Tibial nerve (tissue), 4 donors: ENCODE measurements around the gene CNPY3. TPM values are rescaled to one million over a fixed set of nuclear protein-coding genes. Genes with fewer than 3 reads are reported as not detected.

ENCODE experiments used
- DNase-seq, 2 donors: peaks; one replicate each; pipeline ENCODE4 v3.0.0-alpha.2; 2019; ENCODE audit warnings: low spot score in 2 of 2
- H3K27ac ChIP-seq, 4 donors: fragments of 200-600 bp; sonication (generic) in 3 of 4; one replicate each; pipeline ENCODE4 v1.5.1; 2017 to 2019; ENCODE audit warnings: mild to moderate bottlenecking in 1 of 4
- H3K27me3 ChIP-seq, 2 donors: fragments of 200-600 bp; sonication (generic) in 1 of 2; one replicate each; pipeline versions ENCODE4 v1.5.1 to v1.6.0; 2017 to 2019
- H3K36me3 ChIP-seq, 3 donors: fragments of 200-600 bp; sonication (generic); one replicate each; pipeline ENCODE4 v1.5.1; 2018 to 2019
- H3K4me1 ChIP-seq, 4 donors: fragments of 200-600 bp; sonication (generic) in 3 of 4; one replicate each; pipeline ENCODE4 v1.5.1; 2017 to 2019
- H3K4me3 ChIP-seq, 4 donors: fragments of 200-600 bp; sonication (generic) in 3 of 4; one replicate each; pipeline ENCODE4 v1.5.1; 2017 to 2019; ENCODE audit warnings: mild to moderate bottlenecking in 1 of 4, moderate library complexity in 1 of 4
- H3K9me3 ChIP-seq, 4 donors: fragments of 200-600 bp; sonication (generic) in 3 of 4; one replicate each; pipeline ENCODE4 v1.5.1; 2017 to 2019
- EP300 ChIP-seq, 2 donors: sonication (generic); formaldehyde crosslinking; IDR thresholded peaks; one replicate each; pipeline ENCODE4 v1.6.1; 2017; ENCODE audit warnings: antibody characterized with exemption in 2 of 2, mild to moderate bottlenecking in 1 of 2
- POLR2A ChIP-seq, 2 donors: fragments of 450-650 bp; IDR thresholded peaks; one replicate each; pipeline ENCODE4 v1.6.1; 2017; ENCODE audit warnings: antibody characterized with exemption in 2 of 2, mild to moderate bottlenecking in 2 of 2, moderate library complexity in 2 of 2
- WGBS, 2 donors: methylation state at CpG; one replicate each; pipeline ENCODE4 v1.1.5; 2018; 5-methylcytosine and 5-hydroxymethylcytosine counted together
- total RNA-seq, 4 donors: library from RNA; depleted of rRNA; stranded (reverse); fragments of >200 nt; gene quantifications; one replicate each; pipeline ENCODE4 v1.1.0, GENCODE V29; 2016
- TF ChIP-seq, protein P1 (sequence below), 5 experiments: fragments of 200-600 bp in 3 of 5; fragments of 450-650 bp in 2 of 5; sonication (generic) in 3 of 5; IDR thresholded peaks; one replicate each; pipeline ENCODE4 v1.5.1; 2016 to 2019; ENCODE audit warnings: antibody characterized with exemption in 5 of 5, mild to moderate bottlenecking in 3 of 5, moderate library complexity in 2 of 5

The CNPY3 gene
- total RNA-seq, 4 donors from 2014 or later: 42.6 to 50.3 (median 47.1) TPM

DNA sequence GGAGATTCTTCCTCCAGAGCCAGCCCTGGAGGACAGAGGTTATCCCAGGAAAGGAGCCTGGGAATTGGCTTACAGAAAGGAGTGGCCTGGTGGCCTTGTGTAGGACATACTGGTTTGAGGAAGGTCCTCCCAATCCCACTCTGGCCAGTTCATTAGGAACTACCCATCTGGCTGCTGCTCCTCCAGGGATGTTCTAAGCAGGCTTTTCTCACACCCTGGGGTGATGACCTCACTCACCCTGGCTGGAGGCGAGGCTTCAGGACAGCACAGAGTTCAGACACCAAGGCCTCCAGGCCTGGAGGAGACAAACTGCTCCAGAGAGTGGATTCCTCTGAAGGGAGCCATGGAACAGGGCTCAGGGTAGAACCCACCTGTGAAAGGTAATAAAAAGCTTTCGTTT is 40.2 kb downstream of the CNPY3 start:
- Histone ChIP-seq H3K27me3 (no peaks in the 10 kb centered on the region), H3K36me3 (peaks cover 0 to 67% (median 7%) of the 10 kb centered on the region in 3 donors), H3K27ac (no peak overlapping the region), H3K4me1 (no peaks in the 10 kb centered on the region), H3K4me3 (no peak overlapping the region), H3K9me3 (no peaks in the 10 kb centered on the region)
- 86 to 88% methylated on average over 2 of the region's 2 CpGs for WGBS, 2 donors
- TF ChIP-seq, protein P1, sequence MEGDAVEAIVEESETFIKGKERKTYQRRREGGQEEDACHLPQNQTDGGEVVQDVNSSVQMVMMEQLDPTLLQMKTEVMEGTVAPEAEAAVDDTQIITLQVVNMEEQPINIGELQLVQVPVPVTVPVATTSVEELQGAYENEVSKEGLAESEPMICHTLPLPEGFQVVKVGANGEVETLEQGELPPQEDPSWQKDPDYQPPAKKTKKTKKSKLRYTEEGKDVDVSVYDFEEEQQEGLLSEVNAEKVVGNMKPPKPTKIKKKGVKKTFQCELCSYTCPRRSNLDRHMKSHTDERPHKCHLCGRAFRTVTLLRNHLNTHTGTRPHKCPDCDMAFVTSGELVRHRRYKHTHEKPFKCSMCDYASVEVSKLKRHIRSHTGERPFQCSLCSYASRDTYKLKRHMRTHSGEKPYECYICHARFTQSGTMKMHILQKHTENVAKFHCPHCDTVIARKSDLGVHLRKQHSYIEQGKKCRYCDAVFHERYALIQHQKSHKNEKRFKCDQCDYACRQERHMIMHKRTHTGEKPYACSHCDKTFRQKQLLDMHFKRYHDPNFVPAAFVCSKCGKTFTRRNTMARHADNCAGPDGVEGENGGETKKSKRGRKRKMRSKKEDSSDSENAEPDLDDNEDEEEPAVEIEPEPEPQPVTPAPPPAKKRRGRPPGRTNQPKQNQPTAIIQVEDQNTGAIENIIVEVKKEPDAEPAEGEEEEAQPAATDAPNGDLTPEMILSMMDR (IDR thresholded peaks at IDR 0.05): no peak
- no peak for TF ChIP-seq EP300 (IDR thresholded peaks at IDR 0.05)
- no peak for TF ChIP-seq POLR2A (IDR thresholded peaks at IDR 0.05)
- DNase-seq: no peak

DNA sequence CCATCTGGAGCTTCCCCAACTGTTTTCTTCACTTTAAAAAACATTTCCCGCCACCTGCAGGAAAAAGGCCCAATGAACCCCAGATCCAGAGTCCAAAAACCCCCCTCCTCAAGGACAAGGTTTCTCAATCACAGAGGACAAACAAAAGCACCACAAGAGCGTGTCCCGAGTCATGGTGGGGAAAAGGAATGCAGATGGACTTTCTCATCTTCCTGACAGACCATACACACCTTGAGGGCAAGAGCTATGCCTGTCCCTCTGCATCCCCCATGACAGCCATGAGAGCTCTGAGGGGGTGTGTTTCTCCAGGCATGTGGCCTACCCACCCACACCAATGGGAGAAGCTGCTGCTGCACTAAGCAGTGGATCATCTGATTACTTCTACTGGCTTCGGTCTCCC is 40.7 kb downstream of the CNPY3 start:
- H3K27me3 ChIP-seq: no peaks in the 10 kb centered on the region
- H3K9me3 ChIP-seq: no peaks in the 10 kb centered on the region
- peaks cover 0 to 67% (median 7%) of the 10 kb centered on the region in 3 donors for H3K36me3 ChIP-seq
- no peaks in the 10 kb centered on the region for H3K4me1 ChIP-seq
- no peak overlapping the region for H3K27ac ChIP-seq
- 89 to 95% methylated on average over 4 of the region's 4 CpGs for WGBS, 2 donors
- no peak overlapping the region for H3K4me3 ChIP-seq
- TF ChIP-seq, protein P1 (IDR thresholded peaks at IDR 0.05): no peak
- no peak for TF ChIP-seq EP300 (IDR thresholded peaks at IDR 0.05)
- TF ChIP-seq POLR2A (IDR thresholded peaks at IDR 0.05): no peak
- no peak for DNase-seq

DNA sequence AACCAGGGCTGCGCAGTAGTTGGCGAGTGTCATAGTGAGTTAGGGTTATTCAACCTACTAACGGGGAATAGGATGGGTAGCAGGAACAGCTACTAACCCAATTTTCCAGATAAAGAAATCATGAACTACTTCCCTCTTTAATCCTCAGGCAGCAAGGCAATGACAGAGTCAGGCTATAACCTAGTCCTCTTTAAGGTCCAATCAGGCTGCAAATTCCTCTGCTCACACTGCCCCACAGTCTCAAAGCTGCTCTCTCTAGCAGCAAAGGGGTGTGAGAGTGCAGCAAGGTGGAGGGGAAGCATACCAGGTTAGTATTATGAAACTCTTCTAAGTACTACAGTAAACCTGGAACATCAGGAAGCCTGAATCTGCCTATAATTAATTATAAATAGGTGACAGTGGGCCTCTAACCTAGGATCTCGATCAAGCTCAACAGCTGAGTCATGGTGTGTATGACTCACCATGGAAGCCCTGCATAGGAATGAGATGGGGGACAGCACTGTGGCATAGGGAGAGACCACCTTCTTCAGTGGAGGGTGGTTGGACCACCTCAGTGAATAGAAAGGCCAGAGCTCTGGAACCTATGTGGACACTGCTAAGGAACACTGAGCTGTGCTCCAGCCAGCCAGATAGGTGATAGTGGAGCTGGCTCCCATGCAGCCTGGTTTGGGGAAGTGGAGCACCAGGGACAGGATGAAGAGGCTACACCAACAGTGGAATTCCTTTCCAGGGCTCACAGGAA is 41.8 kb downstream of the CNPY3 start:
- Histone ChIP-seq H3K27ac (no peak overlapping the region), H3K36me3 (peaks cover 0 to 58% (median 4%) of the 10 kb centered on the region in 3 donors), H3K4me1 (no peaks in the 10 kb centered on the region), H3K27me3 (no peaks in the 10 kb centered on the region), H3K9me3 (no peaks in the 10 kb centered on the region), H3K4me3 (no peak overlapping the region)
- DNase-seq: no peak
- no peak for TF ChIP-seq POLR2A (IDR thresholded peaks at IDR 0.05)
- no peak for TF ChIP-seq EP300 (IDR thresholded peaks at IDR 0.05)
- TF ChIP-seq, protein P1 (IDR thresholded peaks at IDR 0.05): no peak
- 82 to 83% methylated on average over 4 of the region's 4 CpGs for WGBS, 2 donors

DNA sequence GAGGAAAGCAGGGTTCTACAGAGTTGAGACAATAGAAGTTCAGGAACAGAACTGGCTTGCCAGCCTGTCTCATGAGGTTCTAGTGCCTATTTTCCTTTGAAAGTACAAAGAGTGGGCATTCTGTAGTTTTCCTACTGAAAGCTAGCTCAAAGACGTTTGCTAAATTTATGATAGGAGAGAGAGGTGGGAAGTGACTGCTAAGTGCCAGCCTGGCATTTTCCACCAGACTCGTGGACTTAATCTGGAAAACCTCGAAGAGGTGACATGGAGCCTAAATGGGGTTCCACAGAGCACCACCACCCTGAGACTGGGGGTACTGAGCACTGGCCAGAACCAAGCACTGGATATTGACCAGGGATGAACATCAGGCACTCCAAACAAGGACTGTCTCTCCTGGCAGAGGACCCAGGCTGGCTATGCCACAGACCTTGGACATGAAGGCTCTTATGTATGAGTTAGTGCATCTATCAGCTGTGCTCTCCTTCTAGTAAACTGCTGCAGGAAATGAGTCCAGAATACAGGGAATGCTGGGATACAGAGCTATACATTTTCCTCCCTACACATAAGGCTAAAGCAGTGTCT is 42.6 kb downstream of the CNPY3 start:
- no peak for DNase-seq
- Histone ChIP-seq H3K4me3 (no peak overlapping the region), H3K4me1 (peaks cover 0 to 3% (median under 1%) of the 10 kb centered on the region in 4 donors), H3K27me3 (no peaks in the 10 kb centered on the region), H3K36me3 (peaks cover 0 to 55% (median 0%) of the 10 kb centered on the region in 3 donors), H3K9me3 (no peaks in the 10 kb centered on the region), H3K27ac (no peak overlapping the region)
- TF ChIP-seq, protein P1 (IDR thresholded peaks at IDR 0.05): no peak
- TF ChIP-seq POLR2A (IDR thresholded peaks at IDR 0.05) (no peak), EP300 (IDR thresholded peaks at IDR 0.05) (no peak)
- WGBS, 2 donors: 78 to 87% methylated on average over 3 of the region's 3 CpGs

GRCh38 chr6:42973926-42974325 is 44.6 kb downstream of the CNPY3 start:
- DNase-seq: no peak
- WGBS, 2 donors: 91 to 93% methylated on average over 3 of the region's 3 CpGs
- peaks cover 0 to 20% (median 11%) of the 10 kb centered on the region in 4 donors for H3K4me1 ChIP-seq

More at GRCh38 chr6:42973926-42974325, 44.6 kb downstream of the CNPY3 start:
- no peaks in the 10 kb centered on the region for H3K9me3 ChIP-seq
- H3K36me3 ChIP-seq: peaks cover 0 to 34% (median 0%) of the 10 kb centered on the region in 3 donors
- no peak overlapping the region for H3K27ac ChIP-seq
- TF ChIP-seq EP300 (IDR thresholded peaks at IDR 0.05) (no peak), POLR2A (IDR thresholded peaks at IDR 0.05) (no peak)
- TF ChIP-seq, protein P1 (IDR thresholded peaks at IDR 0.05): no peak
- no peaks in the 10 kb centered on the region for H3K27me3 ChIP-seq
- H3K4me3 ChIP-seq: no peak overlapping the region
